GM06990 (cell line): ENCODE measurements around the gene BORCS6.

Experiments used
- DNase-seq: peaks from one replicate; pipeline ENCODE4 v3.0.0-alpha.2; 2011; ENCODE audit not compliant: insufficient read length; ENCODE audit errors: extremely low read depth
- H3K27me3 ChIP-seq: replicated peaks from 2 replicates; pipeline ENCODE4 v1.6.0; 2011; ENCODE audit warnings: low read length; ENCODE audit not compliant: control insufficient read depth, insufficient read depth
- H3K36me3 ChIP-seq: 2 replicates; pipeline ENCODE4 v1.5.1; 2011; ENCODE audit warnings: low read length; ENCODE audit not compliant: control insufficient read depth, insufficient read depth
- H3K4me3 ChIP-seq: replicated peaks from 2 replicates; pipeline ENCODE4 v1.5.1; 2011; ENCODE audit warnings: low read depth, mild to moderate bottlenecking, control low read depth, low read length
- TF ChIP-seq, protein P1 (sequence below): IDR thresholded peaks from 2 replicates; pipeline ENCODE4 v1.5.1; 2011; ENCODE audit warnings: low read length, control low read depth, mild to moderate bottlenecking, inconsistent platforms; ENCODE audit not compliant: insufficient read depth, poor library complexity, severe bottlenecking

The BORCS6 gene

DNA sequence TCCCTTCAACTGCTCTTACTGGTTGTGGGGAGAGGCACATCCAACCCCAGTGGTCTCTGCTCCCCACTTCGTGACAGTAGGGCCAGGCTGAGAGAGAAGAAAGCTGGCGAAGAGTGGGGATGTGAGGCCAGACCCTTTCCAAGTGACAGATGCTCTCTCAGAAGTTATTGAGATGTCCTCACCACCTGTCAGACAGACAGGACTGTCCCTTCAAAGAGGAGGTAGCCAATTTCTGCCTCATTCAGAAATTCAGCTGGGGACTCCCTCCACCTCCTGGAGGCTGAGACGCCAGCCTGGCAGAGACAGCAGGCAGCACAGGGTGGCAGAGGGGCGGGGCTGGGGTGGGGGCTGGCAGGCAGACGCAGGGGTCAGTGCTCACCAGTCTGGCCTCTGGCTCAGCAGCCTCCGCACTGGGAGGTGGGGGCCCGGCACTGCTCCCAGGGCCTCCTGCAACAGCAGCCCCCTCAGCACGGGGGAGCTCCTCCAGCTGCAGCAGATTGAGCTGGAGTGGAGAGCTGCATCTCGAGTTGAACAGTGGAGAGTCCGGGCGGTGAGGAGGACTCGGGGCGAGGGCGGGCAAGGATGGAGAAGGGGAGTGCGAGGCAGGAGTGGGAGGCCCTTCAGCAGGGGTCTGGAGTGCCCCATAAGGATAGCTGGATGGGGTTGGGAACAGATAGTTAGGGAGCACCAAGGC lies 46.9 kb downstream of the BORCS6 start:
- TF ChIP-seq, protein P1, sequence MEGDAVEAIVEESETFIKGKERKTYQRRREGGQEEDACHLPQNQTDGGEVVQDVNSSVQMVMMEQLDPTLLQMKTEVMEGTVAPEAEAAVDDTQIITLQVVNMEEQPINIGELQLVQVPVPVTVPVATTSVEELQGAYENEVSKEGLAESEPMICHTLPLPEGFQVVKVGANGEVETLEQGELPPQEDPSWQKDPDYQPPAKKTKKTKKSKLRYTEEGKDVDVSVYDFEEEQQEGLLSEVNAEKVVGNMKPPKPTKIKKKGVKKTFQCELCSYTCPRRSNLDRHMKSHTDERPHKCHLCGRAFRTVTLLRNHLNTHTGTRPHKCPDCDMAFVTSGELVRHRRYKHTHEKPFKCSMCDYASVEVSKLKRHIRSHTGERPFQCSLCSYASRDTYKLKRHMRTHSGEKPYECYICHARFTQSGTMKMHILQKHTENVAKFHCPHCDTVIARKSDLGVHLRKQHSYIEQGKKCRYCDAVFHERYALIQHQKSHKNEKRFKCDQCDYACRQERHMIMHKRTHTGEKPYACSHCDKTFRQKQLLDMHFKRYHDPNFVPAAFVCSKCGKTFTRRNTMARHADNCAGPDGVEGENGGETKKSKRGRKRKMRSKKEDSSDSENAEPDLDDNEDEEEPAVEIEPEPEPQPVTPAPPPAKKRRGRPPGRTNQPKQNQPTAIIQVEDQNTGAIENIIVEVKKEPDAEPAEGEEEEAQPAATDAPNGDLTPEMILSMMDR: no peak
- H3K4me3 ChIP-seq: no peak overlapping the region
- H3K36me3 ChIP-seq: peaks cover 57% of the 10 kb centered on the region
- DNase-seq: no peak
- no peaks in the 10 kb centered on the region for H3K27me3 ChIP-seq

- no peak for DNase-seq
- Histone ChIP-seq H3K4me3 (no peak overlapping the region), H3K27me3 (no peaks in the 10 kb centered on the region), H3K36me3 (peaks cover 50% of the 10 kb centered on the region)
- TF ChIP-seq, protein P1: no peak
Observed at GRCh38 chr17:8142158-8142886, 47.7 kb downstream of the BORCS6 start.

DNA sequence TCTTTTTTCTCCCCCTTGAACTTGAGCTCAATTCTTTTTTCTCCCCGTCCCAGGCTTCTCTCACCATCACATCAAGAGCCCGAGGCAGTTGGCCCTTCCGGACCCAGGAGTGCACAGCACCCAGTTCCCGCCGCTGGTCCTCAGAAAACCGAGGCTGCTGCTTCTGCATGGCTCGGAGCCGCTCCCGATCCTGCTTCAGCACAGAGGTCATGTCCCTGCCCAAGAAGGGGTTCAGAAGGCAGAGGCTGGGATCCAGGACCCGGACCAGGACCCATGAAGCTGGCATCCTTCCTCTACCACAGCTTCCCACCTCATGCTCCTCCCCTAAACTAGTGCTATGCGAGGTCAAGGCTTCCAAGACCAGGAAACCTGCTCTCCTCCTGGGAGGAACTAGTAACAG lies 48.2 kb downstream of the BORCS6 start:
- Histone ChIP-seq H3K4me3 (no peak overlapping the region), H3K27me3 (no peaks in the 10 kb centered on the region), H3K36me3 (peaks cover 46% of the 10 kb centered on the region)
- TF ChIP-seq, protein P1: no peak
- DNase-seq: no peak

DNA sequence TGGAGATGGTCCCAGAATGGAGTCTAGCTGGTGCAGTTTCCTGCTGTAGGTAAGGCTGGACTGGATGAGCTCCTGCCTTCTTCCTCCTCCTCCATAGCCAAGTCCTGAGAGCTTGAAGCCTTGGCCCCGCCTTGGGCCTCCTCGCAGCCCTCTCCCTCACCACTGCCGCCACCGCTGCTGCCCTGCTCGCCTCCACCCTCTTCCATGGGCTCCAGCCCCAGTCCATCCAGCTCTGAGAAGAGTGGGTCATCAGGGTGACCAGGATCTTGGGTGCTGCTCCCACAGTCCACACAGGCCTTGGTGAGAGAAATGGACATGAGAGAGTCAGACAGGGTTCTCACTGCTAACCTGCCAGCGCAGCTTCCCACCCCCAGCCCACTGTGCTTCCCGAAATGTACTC lies 48.9 kb downstream of the BORCS6 start:
- H3K4me3 ChIP-seq: no peak overlapping the region
- no peak for DNase-seq
- TF ChIP-seq, protein P1: no peak
- H3K36me3 ChIP-seq: peaks cover 40% of the 10 kb centered on the region
- H3K27me3 ChIP-seq: no peaks in the 10 kb centered on the region

GRCh38 chr17:8140065-8141029 lies 49.6 kb downstream of the BORCS6 start:
- H3K27me3 ChIP-seq: no peaks in the 10 kb centered on the region
- peaks cover 35% of the 10 kb centered on the region for H3K36me3 ChIP-seq
- no peak overlapping the region for H3K4me3 ChIP-seq
- no peak for DNase-seq
- TF ChIP-seq, protein P1: no peak
